ENCODE measurements around the gene ZSWIM6.

Gene ZSWIM6

DNA sequence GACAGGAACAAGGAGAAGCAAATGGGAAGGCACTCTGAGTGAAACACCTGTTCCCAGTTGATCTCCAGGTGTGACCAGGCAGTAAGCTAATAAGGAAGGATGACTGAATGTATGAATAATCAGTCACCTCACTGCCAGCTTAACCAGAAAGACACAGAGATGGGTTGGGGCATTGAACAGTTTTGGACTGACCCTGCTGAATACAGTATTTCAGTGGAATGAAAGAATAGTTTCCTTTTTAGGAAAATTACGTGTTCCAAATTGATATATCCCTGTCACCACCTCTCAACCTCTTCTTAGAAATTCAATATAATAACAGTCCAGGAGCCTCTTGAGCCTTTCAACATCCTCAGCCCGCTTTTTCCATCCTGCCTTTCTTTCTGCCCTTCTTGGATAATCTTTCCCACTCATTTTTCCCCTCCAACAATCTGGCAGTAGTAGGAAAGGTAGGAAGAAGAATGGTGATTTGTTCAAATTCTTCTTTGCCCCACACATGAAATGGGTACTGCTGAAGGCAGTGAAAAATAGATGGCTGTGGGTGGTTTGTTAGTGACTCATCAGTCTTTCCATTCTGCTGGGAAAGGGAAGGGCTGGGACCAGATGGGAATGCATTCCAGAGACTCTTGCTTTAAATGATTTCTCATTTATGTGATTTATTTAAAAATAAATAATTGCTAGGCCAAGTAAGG lies 117.9 kb downstream of the ZSWIM6 start:
- peak; percentile 6 for DNase-seq

GRCh38 chr5:61450493-61451279 lies 118.6 kb downstream of the ZSWIM6 start:
- peak; percentile 73 for DNase-seq

DNA sequence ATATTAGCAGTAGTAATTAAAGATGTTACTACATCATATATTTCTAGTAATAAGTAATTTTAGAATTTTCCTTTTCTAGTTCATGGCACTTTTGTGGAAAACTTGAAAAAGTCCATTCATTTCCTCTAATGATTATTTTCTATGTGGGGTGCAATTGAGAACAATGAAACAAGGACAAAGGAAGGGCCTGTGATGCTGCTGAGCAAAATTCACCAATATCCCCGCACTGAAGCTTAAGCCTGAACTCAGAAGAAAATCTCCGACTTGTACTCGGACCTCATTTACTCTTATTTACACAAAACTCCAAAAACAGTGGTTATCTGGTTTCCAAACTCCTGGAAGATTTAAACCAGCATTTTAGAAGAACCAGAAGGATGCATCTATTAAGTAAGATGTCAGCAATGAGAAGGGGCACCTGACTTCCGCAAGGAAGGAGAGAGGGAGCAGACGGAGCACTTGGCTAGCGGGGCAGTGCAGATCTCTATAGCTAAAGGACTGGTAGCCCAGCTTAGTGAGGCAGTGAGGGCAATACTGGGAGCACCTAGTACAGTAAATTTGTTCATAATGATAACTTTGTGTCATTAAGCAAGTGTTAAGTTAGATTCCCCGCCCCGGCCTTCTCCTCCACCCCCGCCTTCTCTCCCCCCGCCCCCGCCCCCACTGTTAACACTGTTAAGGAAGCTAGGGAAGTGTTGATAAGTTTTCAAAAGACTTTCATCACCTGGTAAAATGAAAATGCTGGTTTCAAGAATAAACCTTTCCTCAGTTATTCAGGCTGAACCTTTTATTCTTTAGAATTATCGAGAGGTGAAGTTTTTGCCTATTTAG lies 123.3 kb downstream of the ZSWIM6 start:
- no peak for DNase-seq

DNA sequence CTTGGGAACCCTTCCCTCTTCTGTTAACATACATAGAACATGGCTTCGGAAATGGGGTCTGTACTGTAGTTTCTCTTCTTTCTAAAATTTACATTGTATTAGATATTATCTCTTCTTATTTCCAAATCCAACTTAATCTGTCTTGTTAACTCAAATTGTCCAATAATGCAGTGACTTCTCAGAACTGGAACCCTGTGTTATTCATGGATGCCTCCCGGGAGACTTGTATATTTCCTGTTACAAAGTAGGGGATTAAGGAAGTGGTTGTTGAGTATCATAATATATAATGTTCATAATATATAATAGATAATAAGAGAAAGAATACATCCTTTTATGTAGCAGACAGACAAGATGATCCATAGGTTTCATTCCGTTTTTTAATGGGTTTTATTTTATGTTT lies 128.4 kb downstream of the ZSWIM6 start:
- DNase-seq = no peak

GRCh38 chr5:61461417-61461816 lies 129.4 kb downstream of the ZSWIM6 start:
- no peak for DNase-seq

DNA sequence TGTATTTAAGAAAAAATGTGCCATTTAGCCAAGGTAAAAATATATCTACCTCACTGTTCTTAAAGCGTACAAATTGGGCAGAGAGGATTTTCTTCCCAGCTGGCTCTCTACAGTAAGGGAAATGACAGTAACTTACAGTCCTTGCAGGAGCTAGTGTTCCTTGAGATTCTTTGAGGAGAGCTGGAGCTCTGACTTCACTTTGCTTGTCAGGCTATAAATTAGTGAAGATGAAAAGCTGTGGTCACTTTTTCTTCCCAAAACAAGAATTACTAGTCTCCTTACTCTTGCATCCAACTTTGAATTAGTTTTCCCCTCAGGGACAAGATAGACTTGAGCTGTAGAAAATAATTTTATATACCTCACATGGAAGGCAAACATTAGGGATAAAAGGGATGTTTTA lies 129.9 kb downstream of the ZSWIM6 start:
- no peak for DNase-seq

GRCh38 chr5:61463596-61463995 lies 131.5 kb downstream of the ZSWIM6 start:
- DNase-seq = no peak

- no peak for DNase-seq
These were observed 132.5 kb downstream of the ZSWIM6 start for GRCh38 chr5:61464512-61464911.

DNA sequence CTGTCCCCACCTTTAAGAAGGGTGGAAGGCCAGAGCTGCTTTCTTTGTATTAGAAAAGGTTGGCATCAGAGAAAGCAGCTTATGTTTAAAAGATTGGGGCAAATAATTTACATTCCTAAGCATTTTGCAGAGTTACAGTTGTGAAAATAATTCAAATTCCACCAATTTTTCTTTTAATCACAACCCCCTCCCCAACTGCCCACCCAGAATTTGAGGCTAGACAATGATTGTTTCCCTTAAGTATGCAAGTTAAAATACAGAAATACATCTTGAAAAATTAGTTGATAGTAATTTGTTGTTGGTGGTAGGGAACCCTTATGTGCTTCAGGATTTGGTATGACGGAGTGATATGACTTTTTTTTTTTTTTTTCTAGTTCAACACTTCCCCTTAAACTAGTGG lies 133.0 kb downstream of the ZSWIM6 start:
- no peak for DNase-seq

DNA sequence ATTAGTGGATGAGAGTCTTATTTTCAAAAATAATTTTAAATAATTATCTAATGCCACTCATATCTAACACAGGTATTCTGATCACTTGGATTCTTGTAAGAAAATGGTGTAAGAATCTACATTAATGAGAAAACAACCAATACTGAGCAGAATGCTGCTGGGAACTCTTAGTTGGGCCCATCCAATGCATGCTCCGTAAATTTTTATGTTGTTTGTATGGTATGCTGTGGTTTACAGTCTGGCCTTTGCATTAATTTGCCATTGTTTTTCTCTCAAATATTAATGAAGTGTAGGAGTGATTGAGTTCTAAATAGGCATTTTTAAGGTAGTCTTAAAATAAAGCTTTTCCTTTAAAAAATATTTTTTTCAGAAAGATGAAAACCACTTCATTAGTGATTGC lies 133.4 kb downstream of the ZSWIM6 start:
- DNase-seq = no peak

- no peak for DNase-seq
These were observed 134.0 kb downstream of the ZSWIM6 start for GRCh38 chr5:61466017-61466416.

GRCh38 chr5:61467766-61468482 lies 135.9 kb downstream of the ZSWIM6 start:
- no peak for DNase-seq

DNA sequence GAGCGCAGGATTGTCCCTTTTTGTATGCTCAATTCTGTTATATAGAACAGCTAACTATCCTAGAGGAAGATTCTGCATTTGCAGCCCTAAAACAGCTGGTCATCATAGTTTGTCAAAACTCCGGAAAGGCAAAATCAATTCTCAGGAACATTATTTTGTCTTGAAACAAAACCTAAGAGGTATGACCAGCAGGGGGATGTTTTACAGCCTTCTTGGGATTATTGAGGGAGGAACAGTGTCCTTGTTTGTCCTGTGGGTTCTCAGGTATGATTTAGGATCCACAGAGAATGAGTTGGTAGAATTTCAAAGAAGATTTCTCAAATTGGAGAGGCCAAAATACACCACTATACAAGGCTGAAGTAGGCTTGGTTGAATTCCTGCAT lies 136.4 kb downstream of the ZSWIM6 start:
- DNase-seq = no peak

DNA sequence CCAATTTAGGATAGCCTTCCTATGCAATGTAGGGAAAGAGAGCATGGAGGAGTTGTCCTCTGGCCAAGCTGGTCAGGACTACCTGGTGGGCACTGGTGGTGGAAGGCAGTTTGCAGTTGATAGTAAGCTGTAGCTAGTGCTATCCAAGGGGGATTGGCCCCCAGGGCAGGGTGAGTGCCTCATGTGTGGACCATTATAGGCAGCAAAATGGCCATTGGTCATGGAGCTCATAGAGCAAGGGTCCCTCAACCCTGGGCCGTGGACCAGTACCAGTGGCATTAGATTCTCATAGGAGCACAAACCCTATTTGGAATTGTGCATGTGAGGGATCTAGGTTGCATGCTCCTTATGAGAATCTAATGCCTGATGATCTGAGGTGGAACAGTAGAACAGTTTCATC lies 139.3 kb downstream of the ZSWIM6 start:
- DNase-seq = no peak

- no peak for DNase-seq
These were observed 140.3 kb downstream of the ZSWIM6 start for GRCh38 chr5:61472172-61472958.

DNA sequence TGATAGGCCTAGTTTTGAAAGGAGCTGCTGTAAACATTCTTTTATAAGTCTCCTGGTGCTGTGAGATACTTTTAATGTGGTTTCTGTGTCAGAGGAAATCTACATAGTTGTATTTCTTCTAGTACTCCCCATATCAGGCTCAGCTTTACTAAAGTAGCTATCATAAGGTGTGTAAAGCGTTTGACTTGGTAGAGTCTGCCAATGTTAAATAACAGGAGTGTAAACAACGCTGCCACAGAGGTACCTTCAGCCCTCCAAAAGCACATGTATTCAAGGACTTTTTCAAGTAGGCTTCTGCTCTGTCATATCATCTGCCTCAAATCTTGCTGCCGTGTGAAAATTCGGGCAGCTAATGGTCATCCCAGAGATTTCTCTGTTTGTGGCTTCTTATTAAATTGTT lies 142.7 kb downstream of the ZSWIM6 start:
- no peak for DNase-seq

DNA sequence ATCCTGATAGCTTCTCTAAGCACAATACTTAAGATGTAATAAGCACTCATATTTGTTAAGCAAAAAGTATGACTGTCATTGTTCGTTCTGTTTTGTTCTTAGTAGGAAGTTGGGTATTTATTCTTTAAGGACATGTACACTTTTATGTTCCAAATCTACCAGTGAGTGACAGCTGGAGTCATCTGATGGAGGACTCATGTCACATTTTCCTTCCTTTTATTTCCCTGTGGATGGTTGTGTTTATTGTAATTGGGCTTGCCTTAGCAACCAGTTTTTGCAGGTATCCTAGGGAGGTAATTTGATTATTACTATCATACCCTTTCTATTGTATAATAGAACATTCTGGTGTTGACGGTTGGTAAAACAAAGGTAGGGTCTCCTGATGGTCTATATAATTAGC lies 145.7 kb downstream of the ZSWIM6 start:
- DNase-seq = no peak

GRCh38 chr5:61479850-61480614 lies 148.0 kb downstream of the ZSWIM6 start:
- no peak for DNase-seq

- DNase-seq = no peak
These were observed 150.9 kb downstream of the ZSWIM6 start for GRCh38 chr5:61482980-61483379.

DNA sequence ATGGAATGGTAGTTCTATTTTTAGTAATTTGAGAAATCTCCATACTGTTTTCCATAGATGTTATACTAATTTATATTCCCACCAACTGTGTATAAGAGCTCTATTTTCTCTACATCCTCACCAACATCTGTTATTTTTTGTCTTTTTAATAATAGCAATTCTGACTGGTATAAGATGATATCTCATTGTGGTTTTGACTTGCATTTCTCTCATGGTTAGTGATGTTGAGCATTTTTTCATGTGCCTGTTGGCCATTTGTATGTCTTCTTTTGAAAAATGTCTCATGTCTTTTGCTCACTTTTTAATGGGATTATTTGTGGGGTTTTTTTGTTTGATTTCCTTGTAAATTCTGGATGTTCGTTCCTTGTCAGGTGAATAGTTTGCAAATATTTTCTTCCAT lies 154.4 kb downstream of the ZSWIM6 start:
- no peak for DNase-seq

DNA sequence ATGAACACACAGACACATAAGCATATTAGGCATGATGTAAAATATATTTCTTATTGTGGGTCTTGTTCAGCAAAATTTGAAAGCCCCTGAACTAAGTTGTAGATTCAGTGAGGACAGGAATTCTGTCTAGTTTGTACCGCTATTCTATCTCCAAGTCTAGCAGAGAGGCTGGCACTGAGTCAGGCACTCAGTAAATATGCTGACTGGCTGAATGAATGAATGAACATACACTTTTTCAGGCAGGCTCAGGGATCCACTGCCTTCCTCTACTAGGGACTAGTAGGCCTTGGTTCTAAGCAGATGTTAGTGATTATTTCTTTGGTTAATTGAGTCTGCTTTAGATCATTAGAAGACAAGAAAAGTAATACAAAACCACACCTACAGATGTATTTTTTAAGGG lies 157.5 kb downstream of the ZSWIM6 start:
- peak; percentile 35 for DNase-seq

Data from NCI-H2171 treated with DMSO at 0.1 percent for 48 hours (cell line).